Fibroblast of pulmonary artery (primary cell): ENCODE data around the gene TTC16.

ENCODE experiments used
- DNase-seq: peaks from one replicate; pipeline ENCODE4 v3.0.0-alpha.2; 2010; ENCODE audit warnings: low read depth
- H3K4me3 ChIP-seq: replicated peaks from 2 replicates; pipeline ENCODE4 v1.5.1; 2011; ENCODE audit warnings: low read depth, mild to moderate bottlenecking, control low read depth, low read length, moderate library complexity
- TF ChIP-seq, protein P1 (sequence below): IDR thresholded peaks from 2 replicates; pipeline ENCODE4 v1.5.1; 2011; ENCODE audit warnings: mild to moderate bottlenecking, control low read depth, low read length, inconsistent platforms; ENCODE audit errors: missing control alignments

Gene TTC16

GRCh38 chr9:127689329-127690000 is 26.4 kb upstream of the TTC16 start:
- no peak for DNase-seq
- TF ChIP-seq, protein P1, sequence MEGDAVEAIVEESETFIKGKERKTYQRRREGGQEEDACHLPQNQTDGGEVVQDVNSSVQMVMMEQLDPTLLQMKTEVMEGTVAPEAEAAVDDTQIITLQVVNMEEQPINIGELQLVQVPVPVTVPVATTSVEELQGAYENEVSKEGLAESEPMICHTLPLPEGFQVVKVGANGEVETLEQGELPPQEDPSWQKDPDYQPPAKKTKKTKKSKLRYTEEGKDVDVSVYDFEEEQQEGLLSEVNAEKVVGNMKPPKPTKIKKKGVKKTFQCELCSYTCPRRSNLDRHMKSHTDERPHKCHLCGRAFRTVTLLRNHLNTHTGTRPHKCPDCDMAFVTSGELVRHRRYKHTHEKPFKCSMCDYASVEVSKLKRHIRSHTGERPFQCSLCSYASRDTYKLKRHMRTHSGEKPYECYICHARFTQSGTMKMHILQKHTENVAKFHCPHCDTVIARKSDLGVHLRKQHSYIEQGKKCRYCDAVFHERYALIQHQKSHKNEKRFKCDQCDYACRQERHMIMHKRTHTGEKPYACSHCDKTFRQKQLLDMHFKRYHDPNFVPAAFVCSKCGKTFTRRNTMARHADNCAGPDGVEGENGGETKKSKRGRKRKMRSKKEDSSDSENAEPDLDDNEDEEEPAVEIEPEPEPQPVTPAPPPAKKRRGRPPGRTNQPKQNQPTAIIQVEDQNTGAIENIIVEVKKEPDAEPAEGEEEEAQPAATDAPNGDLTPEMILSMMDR = no peak
- no peak overlapping the region for H3K4me3 ChIP-seq

GRCh38 chr9:127690735-127691134 is 25.1 kb upstream of the TTC16 start:
- no peak for DNase-seq
- no peak overlapping the region for H3K4me3 ChIP-seq
- TF ChIP-seq, protein P1 = no peak

DNA sequence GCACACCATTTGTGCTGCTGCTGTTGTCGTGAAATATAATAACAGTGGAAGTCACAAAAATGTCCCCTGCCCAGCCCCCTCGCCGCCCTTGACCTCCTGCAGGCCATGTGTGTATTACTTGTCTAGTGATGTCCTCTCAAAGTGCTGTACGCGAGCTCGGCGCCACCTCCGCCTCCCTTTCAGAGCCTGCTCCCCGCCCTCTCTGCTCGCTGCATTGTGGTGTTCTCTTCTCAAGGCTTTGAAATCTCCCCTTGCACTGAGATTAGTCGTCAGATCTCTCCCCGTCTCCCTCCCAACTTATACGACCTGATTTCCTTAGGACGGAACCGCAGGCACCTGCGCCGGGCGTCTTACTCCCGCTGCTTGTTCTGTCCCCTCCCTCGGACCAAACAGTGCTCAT is 23.8 kb upstream of the TTC16 start:
- no peak overlapping the region for H3K4me3 ChIP-seq
- TF ChIP-seq, protein P1 = no peak
- DNase-seq = no peak

DNA sequence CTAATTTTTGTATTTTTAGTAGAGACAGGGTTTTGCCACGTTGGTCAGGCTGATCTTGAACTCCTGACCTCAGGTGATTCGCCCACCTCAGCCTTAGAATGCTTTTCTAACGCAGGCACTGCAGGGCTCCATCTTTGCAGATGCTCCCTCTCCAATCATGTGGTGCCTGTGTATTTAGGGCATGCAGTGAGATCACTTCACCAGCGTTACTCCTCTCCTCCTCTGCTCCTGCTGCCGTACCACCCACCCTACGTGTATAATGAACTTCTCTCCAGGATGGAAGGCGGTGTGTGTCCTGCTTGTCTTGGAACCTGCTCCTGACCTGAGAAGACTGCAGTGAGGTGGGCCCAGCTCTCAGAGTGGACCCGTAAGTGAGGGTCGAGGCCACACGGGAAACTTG is 22.7 kb upstream of the TTC16 start:
- DNase-seq = no peak
- TF ChIP-seq, protein P1 = no peak
- H3K4me3 ChIP-seq = no peak overlapping the region

DNA sequence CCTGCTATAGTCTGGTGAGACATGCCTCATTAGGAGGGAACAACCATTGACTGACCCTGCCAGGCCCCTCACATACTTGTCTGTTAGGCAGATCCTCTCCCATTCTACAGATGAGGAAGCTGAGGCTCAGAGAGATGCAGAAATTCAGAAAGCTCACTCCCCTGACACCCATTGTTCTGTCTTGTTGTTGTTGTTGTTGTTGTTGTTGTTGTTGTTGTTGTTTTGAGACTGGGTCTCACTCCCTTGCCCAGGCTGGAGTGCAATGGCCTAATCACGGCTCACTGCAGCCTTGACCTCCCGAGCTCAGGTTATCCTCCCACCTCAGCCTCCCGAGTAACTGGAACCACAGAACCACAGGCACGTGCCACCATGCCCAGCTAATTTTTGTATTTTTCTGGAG is 22.2 kb upstream of the TTC16 start:
- no peak for DNase-seq
- no peak overlapping the region for H3K4me3 ChIP-seq
- TF ChIP-seq, protein P1 = no peak

DNA sequence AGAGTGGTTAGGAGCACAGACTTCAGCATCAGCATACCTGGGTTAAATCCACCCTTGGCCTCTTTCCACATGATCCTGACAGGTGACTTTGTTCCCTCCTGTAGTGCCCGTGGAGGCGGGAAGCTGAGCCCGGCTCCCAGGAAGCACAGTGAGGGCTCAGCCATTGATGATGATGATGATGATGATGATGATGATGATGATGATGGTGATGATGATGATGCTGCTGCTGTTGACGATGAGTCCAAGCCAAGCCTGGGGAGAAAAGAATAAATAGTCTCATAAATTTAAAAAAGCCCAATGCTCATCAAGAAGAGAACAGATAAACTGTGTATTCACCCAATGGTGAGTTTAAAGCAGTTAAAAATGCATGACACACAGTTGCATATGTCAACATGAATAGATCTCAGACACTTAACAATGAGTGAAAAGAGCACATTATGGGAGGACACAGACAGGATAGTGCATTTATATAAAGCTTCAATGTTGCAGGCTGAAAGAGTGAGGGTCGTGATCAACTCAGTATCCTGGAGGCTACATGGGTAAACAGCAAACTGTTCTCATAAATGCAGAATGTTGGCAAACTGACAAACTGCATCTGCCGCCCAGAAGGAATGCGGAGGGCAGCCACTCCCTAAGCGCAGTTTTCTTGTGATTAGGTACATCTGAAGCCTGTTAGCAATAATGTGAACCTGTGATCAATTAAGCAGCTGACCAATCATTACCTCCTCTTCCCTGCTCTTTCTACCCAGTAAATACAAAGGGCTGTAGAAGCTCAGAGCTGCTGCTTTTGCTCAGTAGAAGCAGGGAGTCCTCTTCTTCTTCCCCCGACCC is 20.8 kb upstream of the TTC16 start:
- no peak for DNase-seq
- H3K4me3 ChIP-seq = no peak overlapping the region
- TF ChIP-seq, protein P1 = no peak

DNA sequence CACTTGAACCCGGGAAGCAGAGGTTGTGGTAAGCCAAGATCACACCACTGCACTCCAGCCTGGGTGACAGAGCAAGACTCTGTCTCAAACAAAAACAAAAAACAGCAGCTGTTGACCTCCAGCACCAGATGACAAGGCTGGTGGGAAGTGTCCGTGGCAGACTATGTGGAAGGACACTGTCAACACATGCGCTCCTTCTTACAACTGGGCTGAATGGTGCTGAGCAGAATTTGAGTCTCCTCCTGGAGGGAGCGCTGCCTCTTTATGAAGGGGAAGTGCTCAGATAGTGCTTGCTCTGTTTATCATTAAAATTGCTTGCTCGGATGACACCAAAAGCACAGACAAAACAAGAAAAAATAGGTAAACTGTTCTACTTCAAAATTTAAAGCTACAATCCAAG is 18.3 kb upstream of the TTC16 start:
- H3K4me3 ChIP-seq = no peak overlapping the region
- DNase-seq = no peak
- TF ChIP-seq, protein P1 = no peak
